Endothelial cell of umbilical vein (primary cell): Measurements from ENCODE around the gene ADSS1.

Source experiments
- POLR2A ChIP-seq: IDR thresholded peaks from 2 replicates; pipeline ENCODE4 v1.6.1; 2012; ENCODE audit warnings: low read depth, mild to moderate bottlenecking, control low read depth, low read length
- TF ChIP-seq, protein P1 (sequence below), 2 donors: IDR thresholded peaks; 1 replicate in 1 of 2; 2 replicates in 1 of 2; pipeline ENCODE4 v1.5.1; 2011; ENCODE audit warnings: low read length in 2 of 2, mild to moderate bottlenecking in 2 of 2, moderate library complexity in 2 of 2, control low read depth in 1 of 2, inconsistent platforms in 1 of 2, low read depth in 1 of 2; ENCODE audit not compliant: insufficient read depth in 1 of 2; ENCODE audit errors: extremely low read depth in 1 of 2

DNA sequence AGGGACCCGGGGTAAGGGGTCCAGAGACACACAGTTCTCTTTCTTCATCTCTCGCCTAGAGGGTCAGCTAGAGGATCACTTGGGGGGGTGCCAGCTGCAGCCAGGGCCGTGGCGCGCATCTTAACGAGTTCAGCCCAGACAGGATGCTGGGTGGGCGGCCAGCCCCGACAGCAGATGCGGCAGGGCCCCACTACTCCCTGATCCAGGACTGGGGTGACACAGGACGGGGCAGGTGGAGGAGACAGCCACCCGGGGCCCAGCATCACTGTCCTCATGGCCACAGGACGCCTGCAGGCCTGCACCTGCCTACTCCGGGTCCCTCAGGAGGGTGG lies 58.7 kb downstream of the ADSS1 start:
- TF ChIP-seq, protein P1, sequence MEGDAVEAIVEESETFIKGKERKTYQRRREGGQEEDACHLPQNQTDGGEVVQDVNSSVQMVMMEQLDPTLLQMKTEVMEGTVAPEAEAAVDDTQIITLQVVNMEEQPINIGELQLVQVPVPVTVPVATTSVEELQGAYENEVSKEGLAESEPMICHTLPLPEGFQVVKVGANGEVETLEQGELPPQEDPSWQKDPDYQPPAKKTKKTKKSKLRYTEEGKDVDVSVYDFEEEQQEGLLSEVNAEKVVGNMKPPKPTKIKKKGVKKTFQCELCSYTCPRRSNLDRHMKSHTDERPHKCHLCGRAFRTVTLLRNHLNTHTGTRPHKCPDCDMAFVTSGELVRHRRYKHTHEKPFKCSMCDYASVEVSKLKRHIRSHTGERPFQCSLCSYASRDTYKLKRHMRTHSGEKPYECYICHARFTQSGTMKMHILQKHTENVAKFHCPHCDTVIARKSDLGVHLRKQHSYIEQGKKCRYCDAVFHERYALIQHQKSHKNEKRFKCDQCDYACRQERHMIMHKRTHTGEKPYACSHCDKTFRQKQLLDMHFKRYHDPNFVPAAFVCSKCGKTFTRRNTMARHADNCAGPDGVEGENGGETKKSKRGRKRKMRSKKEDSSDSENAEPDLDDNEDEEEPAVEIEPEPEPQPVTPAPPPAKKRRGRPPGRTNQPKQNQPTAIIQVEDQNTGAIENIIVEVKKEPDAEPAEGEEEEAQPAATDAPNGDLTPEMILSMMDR (IDR thresholded peaks at IDR 0.05; ENCODE audit: extremely low read depth in 1 of 2, insufficient read depth in 1 of 2, low read depth in 1 of 2, low read length in 2 of 2) = no peak
- TF ChIP-seq POLR2A = no peak
